Endothelial cell (in vitro differentiated cells): ENCODE results near the gene NLRP9. TPM values are rescaled to one million over a fixed set of nuclear protein-coding genes. Genes with fewer than 3 reads are reported as not detected.

Experiments used
- DNase-seq: peaks from one replicate; pipeline ENCODE4 v3.0.0; 2021; ENCODE audit warnings: low spot score
- H3K27ac Mint-ChIP-seq: one replicate; pipeline ENCODE4 v1.8.0; 2021; ENCODE audit warnings: mixed read lengths, inconsistent platforms; ENCODE audit not compliant: unreplicated experiment
- H3K27me3 Mint-ChIP-seq: one replicate; pipeline ENCODE4 v1.8.0; 2021; ENCODE audit warnings: mild to moderate bottlenecking, moderate library complexity, mixed read lengths, inconsistent platforms; ENCODE audit not compliant: unreplicated experiment
- H3K36me3 Mint-ChIP-seq: one replicate; pipeline ENCODE4 v1.8.0; 2021; ENCODE audit warnings: mild to moderate bottlenecking, low read depth, mixed read lengths, inconsistent platforms; ENCODE audit not compliant: unreplicated experiment
- H3K4me1 Mint-ChIP-seq: one replicate; pipeline ENCODE4 v1.8.0; 2021; ENCODE audit warnings: mild to moderate bottlenecking, mixed read lengths, inconsistent platforms; ENCODE audit not compliant: unreplicated experiment
- H3K4me3 Mint-ChIP-seq: one replicate; pipeline ENCODE4 v1.8.0; 2021; ENCODE audit warnings: mild to moderate bottlenecking, mixed read lengths, inconsistent platforms; ENCODE audit not compliant: unreplicated experiment
- H3K9me3 Mint-ChIP-seq: one replicate; pipeline ENCODE4 v1.8.0; 2021; ENCODE audit warnings: mixed read lengths, inconsistent platforms; ENCODE audit not compliant: unreplicated experiment
- total RNA-seq: library from RNA; stranded (reverse); fragmentation: NEBNext Ultra II Directional; extraction: Animal tissue kit (Norgen Biotek cat#: 25700); gene quantifications from one replicate; pipeline ENCODE4 v1.2.1, GENCODE V29; 2021; ENCODE audit not compliant: unreplicated experiment
- TF ChIP-seq, protein P1 (sequence below): fragments of 200-600 bp; sonication (generic); IDR thresholded peaks from one replicate; pipeline ENCODE4 v1.5.0; 2021; ENCODE audit warnings: antibody characterized with exemption; ENCODE audit not compliant: unreplicated experiment

NLRP9 gene
- total RNA-seq, 1 donor from 2014 or later, result not detected

DNA sequence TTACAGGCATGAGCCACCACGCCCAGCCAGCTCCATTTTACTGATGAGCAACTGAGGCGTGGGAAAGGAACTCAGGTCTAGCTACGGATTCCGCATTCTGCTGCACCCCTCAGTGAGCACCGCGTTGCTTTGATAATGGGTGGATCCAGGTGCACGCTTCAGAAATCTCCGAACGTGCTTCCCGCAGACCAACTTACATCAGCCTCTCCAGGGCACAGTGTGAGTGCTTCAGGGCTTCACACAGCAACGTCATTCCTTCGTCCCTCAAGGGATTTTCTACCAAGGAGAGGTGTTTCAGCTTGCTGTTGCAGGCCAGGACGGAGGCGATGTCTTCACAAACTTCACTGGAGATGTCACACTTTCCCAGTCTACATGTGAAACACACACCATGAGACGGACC, 21.7 kb downstream of the NLRP9 start:
- peaks cover 11% of the 10 kb centered on the region for H3K27me3 Mint-ChIP-seq
- H3K4me1 Mint-ChIP-seq, result no peaks in the 10 kb centered on the region

GRCh38 chr19:55712804-55713631, 25.2 kb downstream of the NLRP9 start:
- H3K27ac Mint-ChIP-seq, result peak overlapping the region; percentile 89
- H3K4me1 Mint-ChIP-seq, result no peaks in the 10 kb centered on the region
- peaks cover 10% of the 10 kb centered on the region for H3K27me3 Mint-ChIP-seq
- H3K4me3 Mint-ChIP-seq, result peak overlapping the region; percentile 47
- TF ChIP-seq, protein P1, sequence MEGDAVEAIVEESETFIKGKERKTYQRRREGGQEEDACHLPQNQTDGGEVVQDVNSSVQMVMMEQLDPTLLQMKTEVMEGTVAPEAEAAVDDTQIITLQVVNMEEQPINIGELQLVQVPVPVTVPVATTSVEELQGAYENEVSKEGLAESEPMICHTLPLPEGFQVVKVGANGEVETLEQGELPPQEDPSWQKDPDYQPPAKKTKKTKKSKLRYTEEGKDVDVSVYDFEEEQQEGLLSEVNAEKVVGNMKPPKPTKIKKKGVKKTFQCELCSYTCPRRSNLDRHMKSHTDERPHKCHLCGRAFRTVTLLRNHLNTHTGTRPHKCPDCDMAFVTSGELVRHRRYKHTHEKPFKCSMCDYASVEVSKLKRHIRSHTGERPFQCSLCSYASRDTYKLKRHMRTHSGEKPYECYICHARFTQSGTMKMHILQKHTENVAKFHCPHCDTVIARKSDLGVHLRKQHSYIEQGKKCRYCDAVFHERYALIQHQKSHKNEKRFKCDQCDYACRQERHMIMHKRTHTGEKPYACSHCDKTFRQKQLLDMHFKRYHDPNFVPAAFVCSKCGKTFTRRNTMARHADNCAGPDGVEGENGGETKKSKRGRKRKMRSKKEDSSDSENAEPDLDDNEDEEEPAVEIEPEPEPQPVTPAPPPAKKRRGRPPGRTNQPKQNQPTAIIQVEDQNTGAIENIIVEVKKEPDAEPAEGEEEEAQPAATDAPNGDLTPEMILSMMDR, result no peak
- H3K9me3 Mint-ChIP-seq, result peaks cover 22% of the 10 kb centered on the region
- no peak for DNase-seq
- peaks cover 23% of the 10 kb centered on the region for H3K36me3 Mint-ChIP-seq

More for the DNA sequence above, 21.7 kb downstream of the NLRP9 start:
- Mint-ChIP-seq H3K9me3 (peaks cover 37% of the 10 kb centered on the region), H3K4me3 (no peak overlapping the region), H3K36me3 (peaks cover 25% of the 10 kb centered on the region), H3K27ac (no peak overlapping the region)
- no peak for DNase-seq
- TF ChIP-seq, protein P1, result no peak

DNA sequence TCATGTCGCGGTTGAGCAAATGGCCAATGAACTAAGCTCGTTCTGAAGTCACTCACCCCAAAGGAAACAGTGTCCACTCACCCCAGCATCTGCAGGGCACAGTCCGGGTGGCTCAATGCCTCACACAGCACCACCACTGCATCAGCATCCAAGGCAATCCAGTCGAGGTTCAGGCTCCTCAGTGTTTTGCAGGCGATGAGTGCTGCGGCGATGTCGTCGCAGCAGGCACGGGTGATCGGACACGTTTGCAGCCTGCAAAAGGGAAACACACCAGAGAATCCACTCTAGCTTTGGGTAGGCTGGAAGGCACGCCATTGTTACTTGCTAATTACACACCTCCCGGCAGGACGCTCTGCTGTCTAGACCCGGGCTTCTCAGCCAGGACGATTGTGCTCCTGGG, 26.5 kb downstream of the NLRP9 start:
- peaks cover 22% of the 10 kb centered on the region for H3K9me3 Mint-ChIP-seq

GRCh38 chr19:55705972-55706371, 32.2 kb downstream of the NLRP9 start:
- TF ChIP-seq, protein P1, result no peak

More for the DNA sequence above, 26.5 kb downstream of the NLRP9 start:
- peaks cover 19% of the 10 kb centered on the region for H3K36me3 Mint-ChIP-seq
- H3K4me1 Mint-ChIP-seq, result no peaks in the 10 kb centered on the region
- TF ChIP-seq, protein P1, result no peak
- no peak overlapping the region for H3K27ac Mint-ChIP-seq
- H3K27me3 Mint-ChIP-seq, result peaks cover 13% of the 10 kb centered on the region
- no peak for DNase-seq
- no peak overlapping the region for H3K4me3 Mint-ChIP-seq

DNA sequence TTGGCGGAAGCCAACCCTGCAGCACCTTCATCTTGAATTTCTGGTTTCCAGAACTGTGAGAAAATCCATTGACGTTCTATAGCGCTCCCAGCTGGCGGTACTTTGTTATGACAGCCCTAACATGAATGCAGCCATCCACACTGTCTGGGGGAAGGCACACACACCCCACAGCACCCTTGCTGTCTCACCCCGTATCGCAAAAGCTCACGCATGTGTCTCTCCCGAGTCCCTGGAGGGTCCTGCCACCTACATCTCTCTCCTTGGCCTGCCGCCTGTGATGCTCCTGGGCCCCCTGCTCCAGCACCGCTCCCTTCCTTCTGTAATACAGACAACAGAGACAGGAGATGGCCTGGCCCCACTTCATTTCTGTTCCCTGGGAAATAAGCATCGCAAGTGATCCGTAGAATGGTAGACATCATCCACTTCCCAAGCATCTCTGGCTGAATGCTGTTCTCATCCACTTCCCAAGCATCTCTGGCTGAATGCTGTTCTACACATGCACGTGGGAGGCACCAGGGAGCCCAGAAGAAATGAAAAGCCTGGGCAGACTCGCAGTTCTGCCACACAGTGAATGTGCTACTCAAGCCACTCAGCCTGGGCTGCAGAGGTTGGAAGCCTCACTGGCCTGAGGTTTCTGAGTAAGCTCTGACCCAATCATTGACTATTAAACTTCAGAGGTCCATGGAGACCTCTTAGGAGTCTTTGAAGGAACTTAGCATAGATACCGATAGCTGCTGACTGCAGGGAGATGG, 33.5 kb downstream of the NLRP9 start:
- H3K4me1 Mint-ChIP-seq, result no peaks in the 10 kb centered on the region
- TF ChIP-seq, protein P1, result no peak
- no peak for DNase-seq
- H3K4me3 Mint-ChIP-seq, result peak overlapping the region; percentile 35
- no peaks in the 10 kb centered on the region for H3K9me3 Mint-ChIP-seq
- no peak overlapping the region for H3K27ac Mint-ChIP-seq
- H3K27me3 Mint-ChIP-seq, result peaks cover 20% of the 10 kb centered on the region
- H3K36me3 Mint-ChIP-seq, result peaks cover 38% of the 10 kb centered on the region

More at GRCh38 chr19:55705972-55706371, 32.2 kb downstream of the NLRP9 start:
- Mint-ChIP-seq H3K4me3 (no peak overlapping the region), H3K27ac (no peak overlapping the region), H3K9me3 (no peaks in the 10 kb centered on the region), H3K27me3 (peaks cover 20% of the 10 kb centered on the region), H3K36me3 (peaks cover 33% of the 10 kb centered on the region), H3K4me1 (no peaks in the 10 kb centered on the region)
- DNase-seq, result no peak
